ENCODE results near the gene CDYL. TPM values are rescaled to one million over a fixed set of nuclear protein-coding genes. Genes with fewer than 3 reads are reported as not detected.

The CDYL gene
- total RNA-seq, 4 donors from 2014 or later = 27.7 to 37.0 (median 33.1) TPM

DNA sequence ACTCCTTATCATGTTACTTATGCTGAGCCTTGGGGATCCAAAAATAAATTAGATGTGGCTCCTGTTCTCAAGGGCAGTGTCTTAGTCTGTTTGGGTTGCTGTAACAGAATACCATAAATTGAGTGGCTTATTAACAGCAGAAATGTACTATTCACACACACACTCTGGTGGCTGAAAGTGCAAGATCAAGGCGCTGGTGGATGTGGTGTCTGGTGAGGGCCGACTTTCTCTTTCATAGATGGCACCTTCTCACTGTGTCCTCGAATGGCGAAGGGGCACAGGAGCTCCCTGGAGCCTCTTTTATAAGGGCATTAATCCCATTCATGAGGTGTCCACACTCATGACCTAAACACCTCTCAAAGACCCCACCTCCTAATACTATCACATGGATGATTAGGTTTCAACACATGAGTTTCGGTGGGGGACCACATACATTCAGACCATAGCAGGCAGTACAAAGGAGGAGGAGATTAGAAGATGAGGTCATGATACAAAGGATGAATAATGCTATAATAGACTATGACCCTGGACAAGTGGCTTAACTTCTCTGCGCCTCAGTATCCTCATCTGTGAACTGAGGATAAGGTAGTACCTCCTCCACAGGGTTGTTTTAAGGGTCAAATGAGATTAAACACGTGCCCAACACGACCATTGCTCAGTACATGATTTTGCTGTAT lies 193.5 kb downstream of the CDYL start:
- no peak for TF ChIP-seq CTCF (IDR thresholded peaks at IDR 0.05; ENCODE audit: low read depth)

DNA sequence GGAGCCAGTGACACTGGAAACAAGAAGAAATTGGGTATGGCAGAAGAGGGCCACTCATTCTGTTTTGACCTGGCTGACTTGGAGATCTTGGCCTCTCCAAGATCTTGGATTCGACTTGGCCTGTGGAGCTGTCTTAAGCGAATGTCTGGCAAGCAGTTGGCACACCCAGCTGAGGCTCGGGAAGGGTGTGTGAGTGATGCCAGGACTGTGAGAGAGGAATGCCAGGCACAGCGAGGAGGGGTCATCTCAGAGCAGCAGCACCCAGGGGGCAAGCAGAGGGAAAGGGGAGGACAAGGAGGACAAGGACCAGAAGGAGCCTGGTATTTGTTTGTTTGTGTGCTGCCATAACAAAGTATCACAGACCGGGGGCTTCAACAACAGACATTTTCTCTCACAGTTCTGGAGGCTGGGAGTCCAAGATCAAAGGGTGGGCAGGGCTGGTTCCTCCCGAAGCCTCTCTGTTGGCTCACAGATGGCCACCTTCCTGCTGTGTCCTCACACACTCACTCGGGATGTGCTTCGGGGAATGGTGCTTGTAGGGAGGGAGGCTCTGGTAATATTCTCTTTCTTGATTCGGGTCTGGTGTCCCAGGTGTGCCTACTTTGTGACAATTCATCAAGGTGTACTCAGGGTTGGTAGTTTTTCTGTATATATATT lies 194.7 kb downstream of the CDYL start:
- no peak for TF ChIP-seq CTCF (IDR thresholded peaks at IDR 0.05; ENCODE audit: low read depth)

DNA sequence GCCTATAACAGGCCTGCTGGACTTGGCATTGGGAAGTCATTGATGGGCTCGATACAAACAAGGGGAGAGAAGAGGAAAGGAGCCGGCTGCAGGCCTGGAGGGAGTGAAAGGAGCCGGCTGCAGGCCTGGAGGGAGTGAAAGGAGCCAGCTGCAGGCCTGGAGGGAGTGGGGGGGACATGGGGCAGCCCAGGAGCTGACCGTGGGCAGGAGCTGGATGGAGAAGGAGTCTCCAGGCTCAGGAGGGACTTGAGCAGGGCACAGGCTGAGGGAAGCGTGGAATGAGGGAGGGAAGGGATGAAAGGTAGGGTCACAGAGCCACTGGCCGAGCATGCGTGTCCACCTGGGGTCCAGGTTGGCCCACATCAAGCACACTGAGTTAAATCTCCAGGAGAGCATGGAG lies 195.6 kb downstream of the CDYL start:
- no peak for TF ChIP-seq CTCF (IDR thresholded peaks at IDR 0.05; ENCODE audit: low read depth)

DNA sequence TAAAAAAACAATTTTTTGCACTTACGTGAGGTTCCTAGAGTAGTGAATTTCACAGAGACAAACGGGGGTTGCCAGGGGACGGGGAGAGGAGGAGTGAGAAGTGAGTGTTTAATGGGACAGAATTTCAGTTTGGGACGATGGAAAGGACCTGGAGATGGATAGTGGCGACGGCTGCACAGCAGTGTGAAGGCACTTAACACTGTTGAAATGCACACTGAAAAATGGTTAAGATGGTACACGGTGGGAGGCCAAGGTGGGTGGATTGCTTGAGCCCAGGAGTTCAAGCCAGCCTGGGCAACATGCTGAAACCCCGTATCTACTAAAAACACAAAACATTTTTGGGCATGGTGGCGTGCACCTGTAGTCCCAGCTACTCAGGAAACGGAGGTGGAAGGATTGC lies 196.2 kb downstream of the CDYL start:
- no peak for TF ChIP-seq CTCF (IDR thresholded peaks at IDR 0.05; ENCODE audit: low read depth)

GRCh38 chr6:4973415-4973814 lies 197.2 kb downstream of the CDYL start:
- no peak for TF ChIP-seq CTCF (IDR thresholded peaks at IDR 0.05; ENCODE audit: low read depth)

- no peak for TF ChIP-seq CTCF (IDR thresholded peaks at IDR 0.05; ENCODE audit: low read depth)
Measured at GRCh38 chr6:4973982-4974745, 198.0 kb downstream of the CDYL start.

DNA sequence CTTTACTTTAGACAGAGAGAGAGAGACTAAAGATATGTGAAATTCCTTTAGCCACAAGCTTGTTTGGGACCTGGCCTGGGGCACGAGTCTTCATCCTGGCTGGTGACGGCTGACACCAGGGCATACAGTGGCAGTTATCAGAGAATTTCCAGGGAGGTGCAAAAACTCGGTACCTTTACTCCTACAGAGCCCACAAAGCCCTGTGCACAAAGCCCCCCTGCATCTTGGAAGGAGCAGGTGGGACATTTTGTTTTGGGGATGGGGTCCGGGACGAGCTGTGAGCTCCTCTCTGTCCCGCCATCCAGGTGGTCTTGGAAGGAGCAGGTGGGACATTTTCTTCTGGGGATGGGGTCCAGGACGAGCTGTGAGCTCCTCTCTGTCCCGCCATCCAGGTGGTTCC lies 198.8 kb downstream of the CDYL start:
- no peak for TF ChIP-seq CTCF (IDR thresholded peaks at IDR 0.05; ENCODE audit: low read depth)

Measured in subcutaneous adipose tissue (tissue), 4 donors.